DOHH2 (cell line): ENCODE results near the gene GSG1L.

ENCODE experiments used
- H3F3A ChIP-seq: fragments of 200-600 bp; sonication (generic), shearing (Covaris generic); 2 replicates; pipeline ENCODE4 v1.6.0; 2016; ENCODE audit warnings: antibody characterized with exemption, mild to moderate bottlenecking; ENCODE audit not compliant: control insufficient read depth, insufficient read depth
- H3K27ac ChIP-seq: fragments of 200-600 bp; sonication (generic); 2 replicates; pipeline ENCODE4 v1.5.1; 2014; ENCODE audit warnings: low read depth, mild to moderate bottlenecking, low read length, moderate library complexity
- H3K27me3 ChIP-seq: fragments of 200-600 bp; sonication (generic); 2 replicates; pipeline ENCODE4 v1.6.1; 2014; ENCODE audit warnings: mild to moderate bottlenecking, low read length, mixed read lengths; ENCODE audit not compliant: control insufficient read depth
- H3K36me3 ChIP-seq: fragments of 200-600 bp; sonication (generic); 2 replicates; pipeline ENCODE4 v1.6.1; 2014; ENCODE audit warnings: mild to moderate bottlenecking, low read length, moderate library complexity, mixed read lengths; ENCODE audit not compliant: control insufficient read depth
- H3K4me1 ChIP-seq: fragments of 200-600 bp; sonication (generic); 2 replicates; pipeline ENCODE4 v1.6.1; 2014; ENCODE audit warnings: mild to moderate bottlenecking, low read length, mixed read lengths; ENCODE audit not compliant: control insufficient read depth
- H3K4me2 ChIP-seq: fragments of 200-600 bp; sonication (generic); 2 replicates; pipeline ENCODE4 v1.6.0; 2014; ENCODE audit warnings: mild to moderate bottlenecking, low read length, moderate library complexity
- H3K4me3 ChIP-seq: fragments of 200-600 bp; sonication (generic); 2 replicates; pipeline ENCODE4 v1.5.1; 2014; ENCODE audit warnings: mild to moderate bottlenecking, low read length, mixed read lengths
- H3K79me2 ChIP-seq: fragments of 200-600 bp; sonication (generic); 2 replicates; pipeline ENCODE4 v1.6.1; 2014; ENCODE audit warnings: mild to moderate bottlenecking, low read length, mixed read lengths; ENCODE audit not compliant: control insufficient read depth
- H3K9me2 ChIP-seq: fragments of 200-600 bp; sonication (generic); replicated peaks from 2 replicates; pipeline ENCODE4 v1.6.1; 2014; ENCODE audit warnings: mild to moderate bottlenecking, low read length, mixed read lengths; ENCODE audit not compliant: control insufficient read depth
- H3K9me3 ChIP-seq: fragments of 200-600 bp; sonication (generic); 2 replicates; pipeline ENCODE4 v1.6.1; 2014; ENCODE audit warnings: antibody characterized with exemption, low read length, mixed read lengths; ENCODE audit not compliant: control insufficient read depth, insufficient read depth
- H4K20me1 ChIP-seq: fragments of 200-600 bp; sonication (generic); 2 replicates; pipeline ENCODE4 v1.6.0; 2014; ENCODE audit warnings: low read depth, mild to moderate bottlenecking, antibody characterized with exemption, low read length, moderate library complexity; ENCODE audit not compliant: control insufficient read depth, insufficient read depth
- CTCF ChIP-seq: fragments of 200-600 bp; sonication (generic); IDR thresholded peaks from one replicate; pipeline ENCODE4 v1.5.1; 2014; ENCODE audit warnings: antibody characterized with exemption, mild to moderate bottlenecking, low read depth, low read length; ENCODE audit not compliant: poor library complexity, severe bottlenecking
- EZH2phosphoT487 ChIP-seq: fragments of 200-600 bp; sonication (generic); IDR thresholded peaks from 2 replicates; pipeline ENCODE4 v1.6.1; 2017; ENCODE audit warnings: borderline replicate concordance, mild to moderate bottlenecking, antibody characterized with exemption, low read length, moderate library complexity, mixed read lengths

Gene GSG1L

GRCh38 chr16:27801289-27801945, 262.1 kb downstream of the GSG1L start:
- Histone ChIP-seq H3K4me1 (no peaks in the 10 kb centered on the region), H3F3A (no peaks in the 10 kb centered on the region), H3K9me3 (no peaks in the 10 kb centered on the region), H3K27me3 (no peaks in the 10 kb centered on the region), H3K27ac (no peak overlapping the region), H3K4me3 (no peak overlapping the region), H3K4me2 (no peak overlapping the region), H4K20me1 (no peaks in the 10 kb centered on the region), H3K9me2 (no peaks in the 10 kb centered on the region), H3K79me2 (no peaks in the 10 kb centered on the region), H3K36me3 (no peaks in the 10 kb centered on the region)
- TF ChIP-seq CTCF (no peak), EZH2phosphoT487 (no peak)

GRCh38 chr16:27800817-27801216, 262.7 kb downstream of the GSG1L start:
- Histone ChIP-seq H3K9me3 (no peaks in the 10 kb centered on the region), H3K36me3 (no peaks in the 10 kb centered on the region), H3K79me2 (no peaks in the 10 kb centered on the region), H3K4me2 (no peak overlapping the region), H3K27me3 (no peaks in the 10 kb centered on the region), H3K4me3 (no peak overlapping the region), H3K4me1 (no peaks in the 10 kb centered on the region), H3F3A (no peaks in the 10 kb centered on the region), H4K20me1 (no peaks in the 10 kb centered on the region), H3K27ac (no peak overlapping the region), H3K9me2 (no peaks in the 10 kb centered on the region)
- TF ChIP-seq CTCF (no peak), EZH2phosphoT487 (no peak)

GRCh38 chr16:27799896-27800295, 263.6 kb downstream of the GSG1L start:
- H3K9me3 ChIP-seq: no peaks in the 10 kb centered on the region
- H3K27me3 ChIP-seq: no peaks in the 10 kb centered on the region
- H3K27ac ChIP-seq: no peak overlapping the region
- no peaks in the 10 kb centered on the region for H4K20me1 ChIP-seq
- no peaks in the 10 kb centered on the region for H3K36me3 ChIP-seq
- no peaks in the 10 kb centered on the region for H3F3A ChIP-seq
- no peaks in the 10 kb centered on the region for H3K9me2 ChIP-seq
- H3K4me1 ChIP-seq: no peaks in the 10 kb centered on the region
- TF ChIP-seq EZH2phosphoT487 (no peak), CTCF (no peak)
- no peak overlapping the region for H3K4me2 ChIP-seq
- H3K4me3 ChIP-seq: no peak overlapping the region
- H3K79me2 ChIP-seq: no peaks in the 10 kb centered on the region

GRCh38 chr16:27798241-27798640, 265.3 kb downstream of the GSG1L start:
- no peaks in the 10 kb centered on the region for H3K36me3 ChIP-seq
- H3K27me3 ChIP-seq: no peaks in the 10 kb centered on the region
- no peaks in the 10 kb centered on the region for H4K20me1 ChIP-seq
- no peaks in the 10 kb centered on the region for H3K9me3 ChIP-seq
- H3K27ac ChIP-seq: no peak overlapping the region
- no peaks in the 10 kb centered on the region for H3K9me2 ChIP-seq
- TF ChIP-seq CTCF (no peak), EZH2phosphoT487 (no peak)
- no peak overlapping the region for H3K4me3 ChIP-seq
- no peak overlapping the region for H3K4me2 ChIP-seq
- H3K79me2 ChIP-seq: no peaks in the 10 kb centered on the region
- no peaks in the 10 kb centered on the region for H3K4me1 ChIP-seq
- no peaks in the 10 kb centered on the region for H3F3A ChIP-seq
